ENCODE results near the gene NCF2. TPM values are rescaled to one million over a fixed set of nuclear protein-coding genes. Genes with fewer than 3 reads are reported as not detected.
"Not testable (repeated sequence)": the region's sequence is repeated elsewhere in the genome, so short reads cannot be mapped to it uniquely, and the experiment has no call there.

Gene NCF2
- total and polyA plus RNA-seq, 2 donors (not counting 1 experiment from before 2014, with no cell fraction given), result 0.43 to 2.6 TPM

- no peak overlapping the region for H3K4me2 ChIP-seq (ENCODE audit: extremely low read depth, insufficient read depth, low read length)
- no peaks in the 10 kb centered on the region for H3K4me1 ChIP-seq (ENCODE audit: control insufficient read depth, extremely low read depth, insufficient read depth, low read length)
- H3K36me3 ChIP-seq (ENCODE audit: control insufficient read depth, insufficient read depth, low read length), result no peaks in the 10 kb centered on the region
- H3K27me3 ChIP-seq (ENCODE audit: control insufficient read depth, insufficient read depth, low read length), result no peaks in the 10 kb centered on the region
- DNase-seq (ENCODE audit: low read depth in 2 of 2), result no peak
- H3K27ac ChIP-seq (ENCODE audit: insufficient read depth, low read length), result no peak overlapping the region
- H3K9me3 ChIP-seq (ENCODE audit: control insufficient read depth, insufficient read depth, low read depth, low read length), result no peaks in the 10 kb centered on the region
- H3K9ac ChIP-seq (ENCODE audit: insufficient read depth, low read length), result no peak overlapping the region
- TF ChIP-seq EZH2 (IDR thresholded peaks at IDR 0.05; ENCODE audit: low read length, missing control alignments) (no peak), CTCF (conservative IDR thresholded peaks at IDR 0.05 in 1 of 2, IDR thresholded peaks at IDR 0.05 in 1 of 2; ENCODE audit: low read depth in 1 of 2, low read length in 2 of 2) (no peak)
- no peaks in the 10 kb centered on the region for H4K20me1 ChIP-seq (ENCODE audit: control insufficient read depth, extremely low read depth, insufficient read depth, low read length)
- H3K4me3 ChIP-seq (replicated peaks in 1 of 4; ENCODE audit: control extremely low read depth in 1 of 4, insufficient read depth in 1 of 4, low read depth in 3 of 4, low read length in 4 of 4), result no peak overlapping the region
- no peaks in the 10 kb centered on the region for H3K79me2 ChIP-seq (ENCODE audit: control insufficient read depth, insufficient read depth, low read length)
- H2AFZ ChIP-seq (ENCODE audit: low read length), result no peak overlapping the region
Observed at GRCh38 chr1:183619781-183620180, 29.5 kb upstream of the NCF2 start.

- H3K9ac ChIP-seq (ENCODE audit: insufficient read depth, low read length), result not testable (repeated sequence)
Observed at GRCh38 chr1:183618202-183618601, 27.9 kb upstream of the NCF2 start.

GRCh38 chr1:183612975-183613374 is 22.7 kb upstream of the NCF2 start:
- not testable (repeated sequence) for H3K4me3 ChIP-seq (replicated peaks in 1 of 4; ENCODE audit: control extremely low read depth in 1 of 4, insufficient read depth in 1 of 4, low read depth in 3 of 4, low read length in 4 of 4); H3K27me3 ChIP-seq (ENCODE audit: control insufficient read depth, insufficient read depth, low read length)

More at GRCh38 chr1:183618202-183618601, 27.9 kb upstream of the NCF2 start:
- H3K27me3 ChIP-seq (ENCODE audit: control insufficient read depth, insufficient read depth, low read length); H3K9me3 ChIP-seq (ENCODE audit: control insufficient read depth, insufficient read depth, low read depth, low read length); H2AFZ ChIP-seq (ENCODE audit: low read length); H3K36me3 ChIP-seq (ENCODE audit: control insufficient read depth, insufficient read depth, low read length); H3K79me2 ChIP-seq (ENCODE audit: control insufficient read depth, insufficient read depth, low read length); H3K4me2 ChIP-seq (ENCODE audit: extremely low read depth, insufficient read depth, low read length); H3K4me3 ChIP-seq (replicated peaks in 1 of 4; ENCODE audit: control extremely low read depth in 1 of 4, insufficient read depth in 1 of 4, low read depth in 3 of 4, low read length in 4 of 4); H3K4me1 ChIP-seq (ENCODE audit: control insufficient read depth, extremely low read depth, insufficient read depth, low read length); H3K27ac ChIP-seq (ENCODE audit: insufficient read depth, low read length); DNase-seq (ENCODE audit: low read depth in 2 of 2); H4K20me1 ChIP-seq (ENCODE audit: control insufficient read depth, extremely low read depth, insufficient read depth, low read length): not testable (repeated sequence)

GRCh38 chr1:183612407-183612806 is 22.1 kb upstream of the NCF2 start:
- Histone ChIP-seq H4K20me1 (ENCODE audit: control insufficient read depth, extremely low read depth, insufficient read depth, low read length) (no peaks in the 10 kb centered on the region), H3K4me3 (replicated peaks in 1 of 4; ENCODE audit: control extremely low read depth in 1 of 4, insufficient read depth in 1 of 4, low read depth in 3 of 4, low read length in 4 of 4) (no peak overlapping the region), H3K9ac (ENCODE audit: insufficient read depth, low read length) (no peak overlapping the region), H3K9me3 (ENCODE audit: control insufficient read depth, insufficient read depth, low read depth, low read length) (no peaks in the 10 kb centered on the region), H3K4me1 (ENCODE audit: control insufficient read depth, extremely low read depth, insufficient read depth, low read length) (peaks cover 15% of the 10 kb centered on the region), H3K27me3 (ENCODE audit: control insufficient read depth, insufficient read depth, low read length) (no peaks in the 10 kb centered on the region), H3K79me2 (ENCODE audit: control insufficient read depth, insufficient read depth, low read length) (no peaks in the 10 kb centered on the region), H3K4me2 (ENCODE audit: extremely low read depth, insufficient read depth, low read length) (no peak overlapping the region), H3K27ac (ENCODE audit: insufficient read depth, low read length) (no peak overlapping the region), H3K36me3 (ENCODE audit: control insufficient read depth, insufficient read depth, low read length) (no peaks in the 10 kb centered on the region), H2AFZ (ENCODE audit: low read length) (no peak overlapping the region)
- DNase-seq (ENCODE audit: low read depth in 2 of 2), result no peak
- TF ChIP-seq CTCF (conservative IDR thresholded peaks at IDR 0.05 in 1 of 2, IDR thresholded peaks at IDR 0.05 in 1 of 2; ENCODE audit: low read depth in 1 of 2, low read length in 2 of 2) (no peak), EZH2 (IDR thresholded peaks at IDR 0.05; ENCODE audit: low read length, missing control alignments) (no peak)

More at GRCh38 chr1:183612975-183613374, 22.7 kb upstream of the NCF2 start:
- not testable (repeated sequence) for H4K20me1 ChIP-seq (ENCODE audit: control insufficient read depth, extremely low read depth, insufficient read depth, low read length); H3K79me2 ChIP-seq (ENCODE audit: control insufficient read depth, insufficient read depth, low read length); H3K4me2 ChIP-seq (ENCODE audit: extremely low read depth, insufficient read depth, low read length); H3K36me3 ChIP-seq (ENCODE audit: control insufficient read depth, insufficient read depth, low read length); DNase-seq (ENCODE audit: low read depth in 2 of 2); H2AFZ ChIP-seq (ENCODE audit: low read length); H3K9ac ChIP-seq (ENCODE audit: insufficient read depth, low read length); H3K9me3 ChIP-seq (ENCODE audit: control insufficient read depth, insufficient read depth, low read depth, low read length); H3K27ac ChIP-seq (ENCODE audit: insufficient read depth, low read length)
- peaks cover 15% of the 10 kb centered on the region for H3K4me1 ChIP-seq (ENCODE audit: control insufficient read depth, extremely low read depth, insufficient read depth, low read length)

Measured in fibroblast of lung (primary cell).